ENCODE data around the gene UBE2L6.
"Not testable (repeated sequence)": the region's sequence is repeated elsewhere in the genome, so short reads cannot be mapped to it uniquely, and the experiment has no call there.

Gene UBE2L6

DNA sequence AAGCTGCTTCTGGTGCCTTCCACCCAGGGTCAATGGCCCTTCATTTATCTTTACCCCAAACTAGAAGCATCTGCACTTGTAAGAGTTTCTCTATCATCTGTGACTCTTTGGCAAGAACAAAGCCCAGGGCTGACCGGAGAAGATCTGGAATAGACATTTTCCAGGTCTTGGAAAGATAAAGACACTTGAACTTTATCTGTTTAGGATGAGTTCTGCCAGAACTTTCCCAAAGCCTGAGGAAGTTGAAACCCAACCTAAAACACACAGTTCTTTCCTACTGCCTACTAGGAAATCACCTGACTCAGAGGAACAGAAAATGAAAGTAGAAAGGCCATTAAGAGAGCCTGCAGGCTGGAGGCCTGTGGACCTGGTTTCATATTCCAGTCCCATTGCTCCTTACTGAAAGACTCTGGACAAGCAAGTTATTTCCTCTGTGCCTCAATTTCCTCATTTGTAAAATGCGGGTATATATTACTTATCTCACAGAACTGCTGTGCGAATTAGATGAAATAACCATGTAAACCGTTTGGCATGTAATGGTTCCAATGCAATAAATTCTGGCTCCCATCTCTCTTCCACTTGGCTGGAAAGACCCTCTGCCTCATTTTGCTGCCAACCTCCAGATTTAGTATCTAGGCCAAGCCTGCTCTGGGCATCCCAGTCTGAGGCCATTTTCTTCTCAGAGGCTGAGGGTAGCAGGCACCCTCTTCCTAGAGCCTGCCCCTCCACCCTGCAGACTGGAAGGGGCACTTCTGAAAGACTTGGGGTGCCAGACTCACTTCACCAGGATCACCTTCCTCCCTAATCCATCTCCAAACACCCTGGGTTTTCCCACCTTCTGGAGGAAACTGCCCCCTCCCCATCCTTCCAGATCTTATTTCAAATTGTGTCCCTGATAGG, 1.2 kb downstream of the UBE2L6 start:
- DNase-seq, result peak; percentile 10

DNA sequence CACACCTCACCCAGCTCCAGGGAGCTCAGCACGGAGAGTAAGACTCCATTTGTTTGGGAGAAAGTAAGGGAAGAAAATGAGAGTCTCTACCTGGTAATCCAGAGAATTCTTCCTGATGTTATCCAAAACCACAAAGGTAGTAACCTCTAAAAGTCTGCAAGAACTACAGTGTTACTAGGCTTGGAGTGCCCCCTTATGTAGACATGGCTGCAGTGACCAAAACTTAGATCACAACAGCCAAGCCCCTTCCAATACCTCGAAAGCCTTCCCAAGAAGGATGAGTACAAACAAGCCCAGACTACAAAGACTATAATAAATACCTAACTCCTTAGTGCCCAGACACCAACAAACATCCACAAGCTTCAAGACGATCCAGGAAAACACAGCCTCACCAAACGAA, 4.9 kb downstream of the UBE2L6 start:
- DNase-seq, result no peak

DNA sequence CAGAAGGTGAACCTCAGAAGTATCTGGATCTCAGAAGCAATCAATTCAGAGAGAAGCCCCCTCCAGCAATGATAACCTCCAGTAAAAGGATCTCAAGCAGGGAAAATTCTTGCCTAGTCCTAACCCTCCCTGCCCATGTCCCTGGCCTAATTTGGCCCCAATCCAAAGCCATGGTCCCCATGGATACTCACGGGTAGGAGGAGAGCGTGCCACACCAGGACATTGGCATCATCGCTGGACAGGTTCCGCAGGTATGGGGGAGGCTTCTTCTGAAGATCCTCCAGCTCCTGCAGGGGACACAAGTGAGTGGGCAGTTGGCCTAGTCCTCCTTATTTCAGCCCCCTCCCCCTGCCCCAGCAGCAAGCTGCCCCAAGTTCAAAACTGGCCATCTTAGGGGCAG, 7.3 kb downstream of the UBE2L6 start:
- no peak for DNase-seq

DNA sequence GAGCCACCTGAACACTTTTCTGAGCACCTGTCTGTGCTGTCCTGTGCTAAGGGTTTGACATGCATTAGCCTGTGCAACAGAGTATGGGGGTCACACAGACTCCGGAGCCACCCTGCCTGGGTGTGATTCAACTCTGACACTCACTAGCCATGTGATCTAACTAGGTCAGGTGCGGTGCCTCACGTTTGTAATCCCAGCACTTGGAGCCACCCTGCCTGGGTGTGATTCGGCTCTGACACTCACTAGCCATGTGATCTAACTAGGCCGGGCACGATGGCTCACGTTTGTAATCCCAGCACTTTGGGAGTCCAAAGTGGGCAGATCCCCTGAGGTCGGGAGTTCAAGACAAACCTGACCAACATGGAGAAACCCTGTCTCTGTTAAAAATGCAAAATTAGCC, 11.4 kb downstream of the UBE2L6 start:
- DNase-seq, result no peak

DNA sequence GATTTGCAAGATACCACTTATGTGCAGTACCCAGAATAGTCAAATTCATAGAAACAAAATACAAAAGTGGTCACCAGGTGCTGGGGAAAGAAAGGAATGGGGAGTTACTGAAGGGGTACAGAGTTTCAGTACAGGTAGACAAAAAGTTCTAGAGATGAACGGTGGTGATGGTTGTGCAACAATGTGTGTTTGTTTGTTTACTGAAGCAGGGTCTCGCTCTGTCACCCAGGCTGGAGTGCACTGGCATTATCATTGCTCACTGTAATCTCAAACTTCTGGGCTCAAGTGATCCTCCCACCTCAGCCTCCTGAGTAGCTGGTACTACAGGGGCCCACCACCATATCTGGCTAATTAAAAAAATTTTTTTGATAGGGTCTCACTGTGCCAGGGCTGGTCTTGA, 12.1 kb downstream of the UBE2L6 start:
- DNase-seq, result no peak

DNA sequence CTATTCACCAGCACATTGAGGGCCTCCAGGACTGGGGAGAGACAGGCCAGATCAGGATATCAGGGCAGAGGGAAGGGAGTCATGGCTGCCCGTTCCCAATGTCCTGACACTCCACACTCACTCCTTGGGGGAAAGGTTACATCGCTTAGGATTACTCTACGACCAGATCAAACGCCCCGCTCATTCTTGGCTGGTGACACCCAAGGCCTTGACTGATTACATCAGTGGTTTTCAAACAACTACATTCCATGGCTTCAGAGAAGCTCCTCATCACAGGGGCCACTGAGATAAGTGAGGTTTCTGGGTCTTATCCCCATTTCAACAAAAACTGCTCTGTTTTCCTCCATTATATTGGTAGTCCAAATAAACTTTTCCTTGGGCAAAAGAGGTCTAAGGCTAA, 15.0 kb downstream of the UBE2L6 start:
- no peak for DNase-seq

DNA sequence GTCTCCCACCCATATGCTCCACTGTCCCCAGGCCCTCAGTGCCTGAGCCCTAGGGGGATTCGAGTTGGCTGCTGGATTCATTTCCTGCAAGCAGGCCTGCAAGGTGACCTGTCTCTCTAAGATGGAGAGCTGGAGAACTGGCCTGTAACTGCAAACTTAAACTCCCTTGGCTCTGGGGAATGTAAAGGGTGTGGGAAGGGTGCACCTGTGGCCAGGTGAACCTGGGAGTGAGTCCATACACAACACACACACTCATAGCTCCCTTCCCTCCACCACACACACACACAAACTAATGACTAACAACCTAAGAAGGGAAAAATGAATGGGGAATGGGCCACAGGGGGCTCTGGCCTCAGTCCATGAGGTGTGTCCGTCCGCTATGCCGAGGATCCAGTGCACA, 15.5 kb downstream of the UBE2L6 start:
- DNase-seq, result no peak

DNA sequence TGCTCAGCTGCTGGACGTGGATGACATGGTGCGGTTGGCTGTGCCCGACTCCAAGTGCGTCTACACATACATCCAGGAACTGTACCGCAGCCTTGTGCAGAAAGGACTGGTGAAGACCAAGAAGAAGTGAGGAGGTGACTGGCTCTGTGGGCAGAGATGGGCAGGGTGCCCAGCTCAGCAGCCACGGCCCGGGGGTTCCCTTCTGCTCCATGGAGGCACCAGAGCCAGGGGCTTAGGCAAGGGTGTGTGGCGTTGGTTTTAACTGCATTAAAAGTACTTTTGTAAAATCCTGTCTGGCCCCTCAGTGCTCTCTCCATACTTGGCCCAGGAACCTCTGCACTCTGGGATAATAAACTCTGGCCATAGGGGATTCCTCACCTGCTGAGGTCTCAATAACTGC, 17.5 kb downstream of the UBE2L6 start:
- DNase-seq, result no peak

DNA sequence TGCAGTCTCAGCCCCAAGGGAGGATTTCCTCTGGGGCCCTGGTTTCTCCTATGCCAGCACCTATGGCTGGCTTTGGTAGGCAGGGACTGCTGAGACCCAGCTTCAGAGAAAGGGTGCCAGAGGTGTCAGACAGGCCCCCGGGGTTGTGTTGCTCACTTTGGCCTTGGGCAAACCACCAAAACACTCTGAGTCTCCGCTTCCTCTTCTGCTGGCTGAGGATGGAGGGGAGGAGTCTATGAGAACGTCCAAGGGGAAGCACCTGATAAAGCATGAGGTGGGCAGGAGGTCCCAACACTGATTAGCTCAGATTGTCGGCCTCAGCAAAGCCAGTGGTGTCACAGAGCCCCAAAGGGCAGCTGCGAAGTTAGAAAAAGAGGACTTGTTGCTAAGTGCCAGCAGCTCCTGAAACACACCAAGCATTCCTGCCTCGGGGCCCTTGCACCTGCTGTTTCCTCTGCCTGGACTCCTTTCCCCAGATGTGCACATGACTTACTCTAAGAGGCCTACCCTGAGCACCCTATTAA, 19.6 kb downstream of the UBE2L6 start:
- DNase-seq, result no peak

DNA sequence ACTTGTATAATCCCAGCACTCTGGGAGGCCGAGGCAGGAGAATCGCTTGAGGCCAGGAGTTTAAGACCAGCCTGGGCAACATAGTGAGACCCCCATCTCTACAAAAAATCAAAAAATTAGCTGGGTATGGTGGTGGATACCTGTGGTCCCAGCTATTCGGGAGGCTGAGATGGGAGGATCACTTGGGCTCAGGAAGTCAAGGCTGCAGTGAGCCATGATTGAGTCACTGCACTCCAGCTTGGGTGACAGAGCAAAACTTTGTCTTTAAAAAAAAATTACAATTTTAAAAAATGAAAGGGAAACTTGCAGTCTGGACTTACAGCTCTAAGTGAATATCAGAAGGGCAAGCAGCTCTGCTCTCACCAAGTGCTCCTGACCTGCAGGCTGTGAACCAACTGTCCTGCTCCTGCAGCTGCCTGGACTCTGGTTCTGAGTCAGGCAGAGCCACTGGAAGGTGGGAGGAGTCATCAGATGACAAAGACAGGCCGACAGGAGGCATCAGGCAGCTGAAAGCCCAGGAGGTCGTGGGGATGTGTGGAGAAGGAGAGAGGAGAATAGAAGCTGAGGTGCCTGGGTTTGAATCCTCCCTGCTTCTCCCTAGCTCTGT, 20.5 kb downstream of the UBE2L6 start:
- no peak for DNase-seq

DNA sequence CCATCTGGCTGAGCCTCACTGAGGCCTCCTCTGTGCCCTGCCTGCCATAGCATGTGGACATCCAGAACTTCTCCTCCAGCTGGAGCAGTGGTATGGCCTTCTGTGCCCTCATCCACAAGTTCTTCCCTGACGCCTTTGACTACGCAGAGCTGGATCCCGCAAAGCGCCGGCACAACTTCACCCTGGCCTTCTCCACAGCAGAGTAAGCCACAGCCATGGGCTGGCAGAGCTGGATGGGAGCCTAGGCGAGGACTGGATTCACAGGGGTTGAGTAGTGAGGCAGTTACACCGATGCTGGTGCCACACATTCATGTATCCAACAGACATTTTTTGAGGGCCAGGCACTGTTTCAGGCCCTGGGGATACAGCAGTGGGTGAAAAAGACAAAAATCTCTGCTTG, 21.0 kb downstream of the UBE2L6 start:
- no peak for DNase-seq

DNA sequence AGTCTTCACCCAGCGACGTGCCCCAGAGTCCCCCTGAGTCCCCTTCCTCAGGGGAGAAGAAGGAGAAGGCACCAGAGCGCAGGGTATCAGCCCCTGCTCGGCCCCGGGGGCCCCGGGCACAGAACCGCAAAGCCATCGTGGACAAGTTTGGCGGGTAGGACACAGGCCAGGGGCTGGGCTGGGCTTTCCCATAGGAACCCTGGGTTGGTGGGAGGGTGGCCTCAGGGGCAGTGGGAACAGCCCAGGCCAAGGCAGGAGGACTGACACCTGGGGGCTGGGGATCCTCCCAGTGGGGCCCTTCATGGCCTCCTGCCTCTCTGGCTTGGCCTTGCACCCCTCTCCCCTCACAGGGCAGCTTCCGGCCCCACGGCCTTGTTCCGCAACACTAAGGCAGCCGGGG, 21.6 kb downstream of the UBE2L6 start:
- DNase-seq, result no peak

DNA sequence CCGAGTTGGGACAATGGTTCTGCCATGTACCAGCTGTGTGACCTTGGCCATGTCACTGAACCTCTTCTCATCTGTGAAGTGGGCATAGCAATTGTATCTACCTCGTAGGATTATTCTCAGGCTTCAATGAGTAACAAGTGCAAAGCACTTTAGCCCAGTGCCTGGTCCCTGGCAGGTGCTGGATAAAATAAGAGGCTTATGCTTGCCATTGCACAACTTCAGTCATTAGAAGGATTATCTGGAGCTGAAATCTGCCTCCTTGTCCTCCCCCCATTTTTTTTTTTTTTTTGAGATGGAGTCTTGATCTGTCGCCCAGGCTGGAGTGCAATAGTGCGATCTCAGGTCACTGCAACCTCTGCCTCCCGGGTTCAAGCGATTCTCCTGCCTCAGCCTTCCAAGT, 22.9 kb downstream of the UBE2L6 start:
- no peak for DNase-seq

DNA sequence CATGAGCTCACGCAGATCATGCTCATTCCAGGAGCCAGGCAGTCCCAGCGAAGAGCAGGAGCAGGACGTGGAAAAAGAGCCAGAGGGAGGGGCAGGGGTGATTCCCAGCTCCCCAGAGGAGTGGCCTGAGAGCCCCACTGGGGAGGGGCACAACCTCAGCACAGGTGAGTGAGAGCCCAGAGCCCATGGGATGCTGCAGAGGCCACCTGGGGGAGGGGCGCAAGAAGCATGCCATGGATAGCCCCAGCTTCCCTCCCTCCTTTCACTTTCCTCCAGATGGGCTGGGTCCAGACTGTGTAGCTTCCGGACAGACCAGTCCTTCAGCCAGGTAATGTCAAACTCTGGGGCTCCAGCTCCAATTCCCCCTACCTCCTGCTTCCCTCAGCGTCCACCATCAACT, 23.9 kb downstream of the UBE2L6 start:
- no peak for DNase-seq

DNA sequence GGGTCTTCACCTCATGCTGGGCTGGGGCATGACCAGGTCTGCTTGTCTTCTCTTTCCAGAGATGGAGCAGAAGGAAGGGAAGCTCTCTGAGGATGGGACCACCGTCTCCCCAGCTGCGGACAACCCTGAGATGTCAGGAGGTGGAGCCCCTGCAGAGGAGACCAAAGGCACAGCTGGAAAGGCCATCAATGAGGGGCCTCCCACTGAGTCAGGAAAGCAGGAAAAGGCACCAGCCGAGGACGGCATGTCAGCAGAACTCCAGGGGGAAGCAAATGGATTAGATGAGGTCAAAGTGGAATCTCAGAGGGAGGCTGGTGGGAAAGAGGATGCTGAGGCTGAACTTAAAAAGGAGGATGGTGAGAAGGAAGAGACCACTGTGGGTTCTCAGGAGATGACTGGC, 24.9 kb downstream of the UBE2L6 start:
- no peak for DNase-seq

DNA sequence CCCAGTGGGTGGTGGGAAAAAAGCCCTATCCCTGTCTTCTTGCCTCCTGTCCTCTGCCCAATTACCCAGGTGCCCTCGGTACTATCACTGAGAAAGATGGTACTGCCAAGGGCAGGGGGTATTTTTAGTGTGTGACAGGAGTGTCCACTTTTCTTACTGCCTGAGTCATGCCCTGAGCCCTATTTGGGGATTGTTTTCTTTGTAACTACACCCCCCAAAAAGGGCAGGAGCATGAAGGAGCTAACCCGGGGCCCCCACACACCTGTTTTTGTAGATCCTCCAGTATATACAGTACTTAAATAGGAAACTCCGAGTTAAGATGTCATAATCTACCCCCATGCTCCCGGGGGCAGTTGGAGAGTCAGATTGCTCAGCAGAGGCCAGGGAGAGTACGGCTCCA, 26.3 kb downstream of the UBE2L6 start:
- DNase-seq, result no peak

DNA sequence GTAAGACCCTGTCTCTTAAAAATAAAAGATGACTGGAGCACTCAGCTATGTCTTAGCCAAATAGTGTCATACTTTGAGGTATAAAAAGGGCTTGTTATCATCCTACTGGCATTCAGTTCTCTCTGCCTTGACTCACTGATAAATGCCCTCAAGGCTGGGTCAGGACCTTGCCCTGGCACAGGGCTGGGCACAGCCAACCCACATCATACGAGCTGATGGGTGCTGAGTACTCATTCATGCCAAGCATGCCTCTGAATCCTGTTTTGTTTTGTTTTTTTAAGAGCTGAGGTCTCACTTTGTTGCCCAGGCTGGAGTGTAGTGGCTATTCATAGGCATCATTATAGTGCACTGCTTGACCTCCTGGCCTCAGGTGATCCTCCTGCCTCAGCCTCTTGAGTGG, 28.1 kb downstream of the UBE2L6 start:
- no peak for DNase-seq

DNA sequence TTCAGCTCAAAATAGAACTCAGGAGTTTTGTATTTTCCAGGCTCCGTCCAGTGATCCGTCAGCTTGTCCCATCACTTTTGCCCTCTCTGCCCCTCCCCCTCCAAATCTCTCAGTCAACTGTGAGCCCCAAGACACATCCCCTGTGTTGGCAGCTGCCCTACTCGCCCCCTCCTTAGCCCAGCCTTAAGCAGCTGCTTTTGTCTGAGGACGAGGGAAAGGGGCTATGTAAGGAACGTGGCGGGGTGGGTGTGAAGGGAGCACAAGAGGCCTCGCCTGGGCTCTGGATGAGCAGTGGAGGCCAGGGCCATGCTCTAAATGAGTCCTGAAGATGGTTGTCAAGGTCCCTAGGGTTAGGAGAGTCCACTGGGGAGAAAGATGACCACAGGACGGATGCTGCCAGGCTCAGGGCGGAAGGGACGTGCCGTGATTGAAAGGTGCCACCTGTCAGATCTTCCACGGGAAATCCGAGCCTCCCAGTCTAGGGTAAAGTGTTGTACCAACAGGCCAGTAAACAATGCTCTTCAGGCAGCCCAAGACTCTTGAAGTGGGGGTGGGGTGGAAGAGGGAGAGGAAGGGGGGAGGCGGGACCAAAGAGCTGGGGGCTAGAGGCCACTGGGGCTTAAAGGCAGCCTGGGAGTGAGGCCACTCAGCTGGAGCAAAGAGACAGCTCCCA, 30.4 kb downstream of the UBE2L6 start, which contains the start of gene SMTNL1:
Gene SMTNL1 (plus strand): TSS at position 649 of the 673 bp plus-strand sequence. CDS start 5,048 bp downstream, outside the sequence.
- DNase-seq, result no peak

DNA sequence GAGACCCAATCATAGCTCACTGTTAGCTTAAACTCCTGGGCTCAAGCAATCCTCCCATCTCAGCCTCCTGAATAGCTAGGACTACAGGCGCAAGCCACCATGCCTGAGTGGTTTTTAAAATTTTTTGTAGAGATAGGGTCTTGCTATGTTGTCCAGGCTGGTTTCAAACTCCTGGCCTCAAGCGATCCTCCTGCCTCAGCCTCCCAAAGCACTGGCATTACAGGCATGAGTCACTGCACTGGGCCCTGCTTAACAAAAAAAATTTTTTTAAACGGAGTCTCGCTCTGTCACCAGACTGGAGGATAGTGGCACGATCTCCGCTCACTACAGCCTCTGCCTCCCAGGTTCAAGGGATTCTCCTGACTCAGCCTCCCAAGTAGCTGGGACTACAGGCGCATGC, 33.0 kb downstream of the UBE2L6 start:
- not testable (repeated sequence) for DNase-seq

DNA sequence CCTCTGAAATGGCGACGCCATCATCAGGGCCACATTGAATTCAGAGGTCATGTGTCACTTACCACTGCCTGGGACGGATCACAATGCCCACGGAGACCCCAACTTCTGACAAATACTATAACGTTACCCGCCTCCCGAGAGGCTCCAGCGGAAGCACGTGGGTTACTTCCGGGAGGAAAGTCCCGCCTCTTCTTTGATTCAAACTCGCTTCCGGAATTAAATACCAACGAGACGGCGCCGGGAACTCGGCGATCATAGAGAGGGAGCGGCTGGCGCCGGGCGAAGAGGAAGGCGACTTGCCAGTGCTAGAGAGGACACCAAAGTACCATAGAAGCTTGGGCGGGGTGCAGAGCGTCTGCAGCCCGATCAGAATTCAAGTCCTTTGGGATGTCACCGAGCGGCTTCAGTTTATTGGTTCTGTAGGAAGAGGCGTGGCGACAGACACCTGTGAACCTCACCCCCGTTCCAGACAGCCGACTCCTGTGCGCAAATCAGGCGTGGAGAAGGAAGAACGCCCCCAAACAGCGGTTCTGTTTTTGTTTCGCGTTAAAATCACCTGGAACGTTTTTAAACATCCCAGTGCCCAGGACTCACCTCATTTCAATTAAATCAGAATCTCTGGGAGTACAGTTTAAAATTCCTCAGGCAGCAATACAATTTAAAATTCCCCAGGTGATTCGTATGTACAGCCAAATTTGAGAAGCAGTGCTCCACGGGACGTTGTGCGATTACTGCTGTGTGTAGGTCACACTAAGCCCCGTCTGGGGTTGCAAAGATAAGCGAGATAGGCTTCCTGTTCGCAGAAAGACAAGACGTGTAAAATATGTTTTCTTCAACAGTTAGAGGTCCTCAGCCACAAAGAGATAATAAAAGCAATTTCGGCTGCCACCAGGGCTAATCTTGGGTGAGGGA, 36.6 kb downstream of the UBE2L6 start, which contains the start of gene TIMM10:
Gene TIMM10 (minus strand): TSS at position 159 of the 912 bp plus-strand sequence. CDS start 565 bp downstream, outside the sequence.
- peak; percentile 95 for DNase-seq

DNA sequence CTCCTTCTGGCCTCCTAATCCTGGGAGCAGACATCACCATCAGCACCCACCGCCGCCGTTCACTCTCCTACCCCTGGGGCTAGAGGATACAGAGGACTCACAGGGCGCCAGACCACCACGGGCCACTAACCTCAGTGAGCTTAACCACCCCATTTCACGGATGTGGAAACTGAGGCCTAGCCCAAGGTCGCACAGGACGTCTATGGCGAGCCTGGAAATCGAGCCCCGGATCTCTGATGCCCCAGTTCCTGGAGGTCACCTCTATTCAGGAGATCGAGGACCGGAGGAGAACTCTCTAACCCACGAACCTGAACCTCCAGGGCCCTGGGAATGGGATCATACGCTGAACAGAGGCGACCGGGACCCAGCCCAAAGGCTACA, 37.3 kb downstream of the UBE2L6 start:
- no peak for DNase-seq

DNA sequence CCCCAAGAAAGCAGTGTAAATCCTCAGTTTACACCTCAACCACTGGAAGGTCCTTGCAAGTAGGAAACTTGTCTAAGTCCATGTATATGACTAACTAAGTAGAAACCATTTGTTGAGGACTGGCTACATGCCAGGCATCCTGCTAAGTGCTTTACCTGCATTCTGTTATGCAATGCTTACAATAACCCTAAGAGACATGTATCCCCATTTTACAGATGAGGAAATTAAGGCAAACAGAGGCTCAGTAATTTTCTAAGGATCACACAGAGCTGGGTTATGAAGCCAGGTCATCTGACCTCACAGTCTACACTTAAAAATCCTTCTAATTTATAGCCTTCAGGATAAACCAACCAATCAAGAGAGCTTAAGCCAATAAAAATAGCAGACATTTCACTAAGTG, 38.5 kb downstream of the UBE2L6 start:
- no peak for DNase-seq

Measured in NK-92 treated with Interleukin-12 subunit alpha and Interleukin-12 subunit beta, amount 100 ng/mL, for 24 hours (cell line).